H1 (cell line): Measurements from ENCODE around the gene BCAS1. TPM values are rescaled to one million over a fixed set of nuclear protein-coding genes. Genes with fewer than 3 reads are reported as not detected.

Experiments
- CTCF ChIA-PET: fragments of 300-600 bp; sonication (Branson Sonifier 250); formaldehyde crosslinking; loops from one replicate; lab custom pipeline; 2021; ENCODE audit not compliant: partially characterized antibody; lab: Charles Lee
- POLR2A ChIA-PET: fragments of 300-600 bp; sonication (Branson Sonifier 250); formaldehyde crosslinking; loops from one replicate; lab custom pipeline; 2021; ENCODE audit warnings: inconsistent platforms; ENCODE audit not compliant: partially characterized antibody; lab: Charles Lee
- DNase-seq, 2 experiments: peaks; one replicate each; pipeline versions ENCODE4 v3.0.0 to v3.0.0-alpha.2; 2010 to 2022; ENCODE audit warnings: low spot score in 2 of 2, low read depth in 1 of 2, mixed read lengths in 1 of 2
- FAIRE-seq: peaks from 2 replicates; lab custom pipeline; 2011; peaks lifted over from hg19 to GRCh38; lab: Jason Lieb, UNC
- H2AFZ ChIP-seq: 2 replicates; pipeline ENCODE4 v1.8.1; 2012; ENCODE audit warnings: low read length, inconsistent platforms
- H2AK5ac ChIP-seq: 2 replicates; pipeline ENCODE4 v1.6.1; 2013; ENCODE audit warnings: low read depth, low read length
- H2BK120ac ChIP-seq: replicated peaks from 2 replicates; pipeline ENCODE3; 2013; ENCODE audit warnings: low read depth, low read length, inconsistent platforms
- H2BK12ac ChIP-seq: 2 replicates; pipeline ENCODE4 v1.6.1; 2013; ENCODE audit warnings: low read depth, low read length
- H2BK15ac ChIP-seq: 2 replicates; pipeline ENCODE4 v1.6.1; 2013; ENCODE audit warnings: low read length
- H2BK20ac ChIP-seq: 2 replicates; pipeline ENCODE4 v1.6.1; 2013; ENCODE audit warnings: low read length
- H2BK5ac ChIP-seq: 2 replicates; pipeline ENCODE4 v1.6.1; 2013; ENCODE audit warnings: low read depth, low read length
- H3K14ac ChIP-seq: 2 replicates; pipeline ENCODE4 v1.6.1; 2013; ENCODE audit warnings: inconsistent platforms; ENCODE audit not compliant: insufficient read length
- H3K18ac ChIP-seq: 2 replicates; pipeline ENCODE4 v1.6.1; 2013; ENCODE audit warnings: low read length; ENCODE audit errors: extremely low read depth
- H3K23ac ChIP-seq: 2 replicates; pipeline ENCODE4 v1.6.1; 2013; ENCODE audit warnings: inconsistent platforms; ENCODE audit not compliant: insufficient read length
- H3K23me2 ChIP-seq: 2 replicates; pipeline ENCODE4 v1.6.1; 2013; ENCODE audit warnings: low read depth, low read length
- H3K27ac ChIP-seq: 2 replicates; pipeline ENCODE4 v1.6.1; 2011; ENCODE audit warnings: low read depth, low read length, inconsistent platforms
- H3K27me3 ChIP-seq, 4 experiments: replicated peaks in 1 of 4; 1 replicate in 1 of 4; 2 replicates in 3 of 4; pipeline versions ENCODE4 v1.6.1 to v1.8.1; 2011 to 2013; ENCODE audit warnings: low read length in 3 of 4, mild to moderate bottlenecking in 3 of 4, inconsistent platforms in 2 of 4, mixed read lengths in 2 of 4, moderate library complexity in 1 of 4; ENCODE audit not compliant: control insufficient read depth in 3 of 4, insufficient read depth in 3 of 4; ENCODE audit errors: extremely low read depth in 1 of 4
- H3K36me3 ChIP-seq, 4 experiments: 2 replicates each; pipeline versions ENCODE4 v1.6.1 to v1.8.1; 2011 to 2013; ENCODE audit warnings: mild to moderate bottlenecking in 4 of 4, low read length in 3 of 4, moderate library complexity in 2 of 4, control low read depth in 1 of 4, inconsistent platforms in 1 of 4; ENCODE audit not compliant: insufficient read depth in 4 of 4, control insufficient read depth in 2 of 4
- H3K4ac ChIP-seq: replicated peaks from 2 replicates; pipeline ENCODE3; 2013; ENCODE audit warnings: low read length, low read depth, mixed read lengths, inconsistent platforms; ENCODE audit not compliant: insufficient read length
- H3K4me1 ChIP-seq, 4 experiments: replicated peaks in 1 of 4; 1 replicate in 1 of 4; 2 replicates in 3 of 4; pipeline versions ENCODE4 v1.6.1 to v1.8.1; 2011 to 2013; ENCODE audit warnings: low read length in 3 of 4, inconsistent platforms in 2 of 4, mixed read lengths in 1 of 4; ENCODE audit not compliant: insufficient read depth in 4 of 4, control insufficient read depth in 3 of 4
- H3K4me2 ChIP-seq, 2 experiments: 2 replicates each; pipeline versions ENCODE4 v1.6.1 to v1.8.1; 2011 to 2013; ENCODE audit warnings: low read depth in 2 of 2, low read length in 2 of 2, control low read depth in 1 of 2, inconsistent platforms in 1 of 2, mild to moderate bottlenecking in 1 of 2; ENCODE audit not compliant: insufficient read depth in 1 of 2
- H3K4me3 ChIP-seq, 4 experiments: fragments of 200-600, 300-600 bp in 1 of 4; sonication (generic), shearing (Covaris generic), sonication (Bioruptor Twin) in 1 of 4; 2 replicates each; pipeline versions ENCODE4 v1.5.1 to v1.8.1; 2011 to 2016; ENCODE audit warnings: low read length in 4 of 4, low read depth in 3 of 4, control low read depth in 2 of 4, inconsistent platforms in 2 of 4, mild to moderate bottlenecking in 2 of 4, mixed read lengths in 1 of 4, moderate library complexity in 1 of 4; ENCODE audit not compliant: insufficient read depth in 2 of 4; ENCODE audit errors: extremely low read depth in 1 of 4
- H3K56ac ChIP-seq: replicated peaks from 2 replicates; pipeline ENCODE3; 2013; ENCODE audit warnings: low read depth, mild to moderate bottlenecking, mixed read lengths, low read length, inconsistent platforms; ENCODE audit not compliant: insufficient read length
- H3K79me1 ChIP-seq: 2 replicates; pipeline ENCODE4 v1.6.1; 2013; ENCODE audit warnings: low read depth, low read length, control low read depth
- H3K79me2 ChIP-seq, 2 experiments: 2 replicates each; pipeline versions ENCODE4 v1.6.1 to v1.8.1; 2012 to 2013; ENCODE audit warnings: low read length in 2 of 2, mild to moderate bottlenecking in 2 of 2, inconsistent platforms in 1 of 2; ENCODE audit not compliant: insufficient read depth in 2 of 2, control insufficient read depth in 1 of 2
- H3K9ac ChIP-seq, 4 experiments: replicated peaks in 1 of 4; 1 replicate in 1 of 4; 2 replicates in 3 of 4; pipeline versions ENCODE4 v1.6.1 to v1.8.1; 2011 to 2013; ENCODE audit warnings: low read depth in 3 of 4, low read length in 3 of 4, control low read depth in 2 of 4, mild to moderate bottlenecking in 2 of 4, moderate library complexity in 2 of 4, inconsistent platforms in 1 of 4; ENCODE audit errors: extremely low read depth in 1 of 4
- H3K9me3 ChIP-seq, 2 experiments: 2 replicates each; pipeline versions ENCODE4 v1.6.1 to v1.8.1; 2012 to 2013; ENCODE audit warnings: mild to moderate bottlenecking in 2 of 2, moderate library complexity in 2 of 2, control low read depth in 1 of 2, inconsistent platforms in 1 of 2, low read depth in 1 of 2, low read length in 1 of 2, mixed read lengths in 1 of 2; ENCODE audit not compliant: insufficient read depth in 2 of 2
- H4K20me1 ChIP-seq, 2 experiments: replicated peaks in 1 of 2; 2 replicates each; pipeline versions ENCODE3 to v1.8.1; 2011 to 2013; ENCODE audit warnings: inconsistent platforms in 2 of 2, low read length in 2 of 2, mild to moderate bottlenecking in 1 of 2; ENCODE audit not compliant: insufficient read depth in 2 of 2, control insufficient read depth in 1 of 2
- H4K5ac ChIP-seq: 2 replicates; pipeline ENCODE4 v1.6.1; 2013; ENCODE audit warnings: low read length, low read depth, mixed read lengths, inconsistent platforms; ENCODE audit not compliant: insufficient read length
- H4K8ac ChIP-seq: 2 replicates; pipeline ENCODE4 v1.8.0; 2013; ENCODE audit warnings: mild to moderate bottlenecking, moderate library complexity, low read length, inconsistent platforms; ENCODE audit not compliant: insufficient read depth; ENCODE audit errors: extremely low read depth
- H4K91ac ChIP-seq: replicated peaks from 2 replicates; pipeline ENCODE3; 2013; ENCODE audit warnings: low read length, mixed read lengths, inconsistent platforms; ENCODE audit not compliant: insufficient read length
- KDM4A ChIP-seq: IDR thresholded peaks from one replicate; pipeline ENCODE4 v1.7.1; 2012; ENCODE audit warnings: low read depth, mild to moderate bottlenecking, moderate library complexity, low read length, inconsistent platforms; ENCODE audit not compliant: severe bottlenecking
- SAP30 ChIP-seq: fragments of 300-600 bp; sonication (generic); IDR thresholded peaks from 2 replicates; pipeline ENCODE4 v1.7.1; 2012; ENCODE audit warnings: low read length, moderate library complexity, mild to moderate bottlenecking, inconsistent platforms; ENCODE audit not compliant: insufficient read depth, insufficient replicate concordance
- ZNF274 ChIP-seq: IDR thresholded peaks from 2 replicates; pipeline ENCODE4 v1.7.0; 2012; ENCODE audit warnings: low read length, borderline replicate concordance; ENCODE audit errors: extremely low read depth
- WGBS, 2 experiments: shearing (Covaris generic) in 1 of 2; methylation state at CpG; one replicate each; pipeline versions ENCODE4 v1.1.6 to v1.1.7; 2013 to 2015; ENCODE audit warnings: low lambda C conversion rate in 2 of 2, mixed read lengths in 2 of 2, inconsistent platforms in 1 of 2, low coverage in 1 of 2, missing lambda C conversion rate in 1 of 2; ENCODE audit not compliant: insufficient replicate concordance in 2 of 2, insufficient coverage in 1 of 2, insufficient read length in 1 of 2; ENCODE audit errors: extremely low coverage in 1 of 2, missing lambda C conversion rate in 1 of 2; 5-methylcytosine and 5-hydroxymethylcytosine counted together
- polyA plus RNA-seq, 7 experiments: library from polyadenylated mRNA; depleted of rRNA in 3 of 7; stranded (reverse) in 5 of 7; unstranded in 2 of 7; fragments of >200 nt in 5 of 7; fragments of 200-250 nt in 2 of 7; gene quantifications; 1 replicate in 5 of 7; 2 replicates in 1 of 7; 4 replicates in 1 of 7; pipeline versions ENCODE4 v1.2.1 to v1.2.3, GENCODE V29; 2011 to 2013; ENCODE audit warnings: missing spikeins in 2 of 7, mixed read lengths in 2 of 7
- total RNA-seq: library from RNA; stranded (reverse); fragmentation: NEBNext Ultra II Directional; extraction: Animal tissue kit (Norgen Biotek cat#: 25700); gene quantifications from 2 replicates; pipeline ENCODE4 v1.2.1, GENCODE V29; 2021

The BCAS1 gene
- total and polyA plus RNA-seq, 2 of the 8 experiments (the other 6 are each of a cell fraction or from before 2014, with no cell fraction given) = 0.06 to 0.19 TPM

GRCh38 chr20:53990768-53991450 is 79.5 kb downstream of the BCAS1 start:
- no peak overlapping the region for H3K27ac ChIP-seq
- H2BK120ac ChIP-seq = no peak overlapping the region
- ChIA-PET CTCF (no interaction called here), POLR2A (no interaction called here)
- no peak overlapping the region for H3K9ac ChIP-seq
- H4K5ac ChIP-seq = no peak overlapping the region
- H4K91ac ChIP-seq = no peak overlapping the region
- H4K8ac ChIP-seq = no peak overlapping the region
- H2AK5ac ChIP-seq = no peak overlapping the region
- H3K27me3 ChIP-seq = no peaks in the 10 kb centered on the region
- H3K36me3 ChIP-seq = no peaks in the 10 kb centered on the region
- no peaks in the 10 kb centered on the region for H3K9me3 ChIP-seq
- H3K4me3 ChIP-seq = no peak overlapping the region
- no peaks in the 10 kb centered on the region for H3K4me1 ChIP-seq
- H3K4me2 ChIP-seq = no peak overlapping the region
- no peak for DNase-seq
- no peak overlapping the region for H2BK5ac ChIP-seq
- FAIRE-seq = no peak
- no peak overlapping the region for H3K14ac ChIP-seq
- no peaks in the 10 kb centered on the region for H3K79me1 ChIP-seq
- H3K23me2 ChIP-seq = no peaks in the 10 kb centered on the region
- no peak overlapping the region for H2AFZ ChIP-seq
- no peak for TF ChIP-seq ZNF274
- TF ChIP-seq SAP30 = no peak
- TF ChIP-seq KDM4A = no peak
- no peak overlapping the region for H3K4ac ChIP-seq
- H2BK15ac ChIP-seq = no peak overlapping the region
- no peak overlapping the region for H2BK20ac ChIP-seq
- no peak overlapping the region for H2BK12ac ChIP-seq
- H3K18ac ChIP-seq = no peak overlapping the region
- H3K79me2 ChIP-seq = no peaks in the 10 kb centered on the region
- H4K20me1 ChIP-seq = no peaks in the 10 kb centered on the region
- WGBS, 2 experiments = 92% methylated on average over 9 of the region's 9 CpGs; no CpG with 5 or more reads in 1 of the 2 experiments
- no peak overlapping the region for H3K23ac ChIP-seq
- H3K56ac ChIP-seq = no peak overlapping the region
